ENCODE data around the gene SLC13A5. TPM values are rescaled to one million over a fixed set of nuclear protein-coding genes. Genes with fewer than 3 reads are reported as not detected.

SLC13A5 gene
- total RNA-seq, 4 donors from 2014 or later = not detected

DNA sequence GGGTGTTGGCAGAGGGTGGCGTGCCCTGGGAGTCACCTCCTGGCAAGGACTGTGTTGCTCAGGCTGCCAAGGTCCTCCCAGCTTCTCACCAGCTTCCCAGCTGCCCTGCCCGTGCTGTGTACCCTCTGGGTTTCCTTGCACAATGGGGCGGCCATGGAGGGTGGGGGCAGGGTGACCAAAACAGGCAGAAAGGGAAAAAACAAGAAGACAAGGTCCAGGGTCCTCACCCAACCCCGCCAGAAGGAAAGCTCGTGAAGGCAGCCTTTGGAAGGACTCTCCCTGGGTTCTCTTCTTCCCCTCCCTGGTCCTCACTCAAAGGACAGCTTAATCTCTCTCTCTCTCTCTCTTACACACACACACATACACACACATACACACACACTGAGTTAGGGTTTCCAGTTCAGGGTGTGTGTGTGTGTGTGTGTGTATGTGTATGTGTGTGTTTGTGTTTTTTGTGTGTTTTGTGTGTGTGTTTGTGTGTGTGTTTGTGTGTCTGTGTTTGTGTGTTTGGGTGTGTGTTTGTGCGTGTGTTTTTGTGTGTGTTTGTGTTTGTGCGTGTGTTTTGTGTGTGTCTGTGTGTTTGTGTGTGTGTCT lies 2.0 kb downstream of the SLC13A5 start:
- no peak overlapping the region for H3K27ac ChIP-seq
- H3K4me1 ChIP-seq = peaks cover 0 to 13% (median 8%) of the 10 kb centered on the region in 4 donors
- no peaks in the 10 kb centered on the region for H3K36me3 ChIP-seq
- 40 to 45% methylated on average over 2 to 7 of the region's 7 CpGs for WGBS, 2 donors (ENCODE audit: low coverage in 1 of 2)
- H3K27me3 ChIP-seq = peaks cover 54% of the 10 kb centered on the region
- H3K9me3 ChIP-seq = no peaks in the 10 kb centered on the region
- intact Hi-C loops (cut with DNase I; ENCODE audit: low total_unique reads) = no loop called here
- no peak for DNase-seq
- no peak for TF ChIP-seq POLR2A (IDR thresholded peaks at IDR 0.05)
- TF ChIP-seq POLR2AphosphoS5 (IDR thresholded peaks at IDR 0.05) = no peak
- no peak for TF ChIP-seq CTCF (IDR thresholded peaks at IDR 0.05)
- TF ChIP-seq EP300 (IDR thresholded peaks at IDR 0.05; ENCODE audit: low read depth) = no peak
- H3K4me3 ChIP-seq = no peak overlapping the region
- in situ Hi-C loops (cut with MboI; ENCODE audit: low pct_ligation_motif_present in 1 of 4, low pct_unique_long_range_greater_than_20kb in 1 of 4, low sequenced_read_pairs in 3 of 4) = no loop called here

DNA sequence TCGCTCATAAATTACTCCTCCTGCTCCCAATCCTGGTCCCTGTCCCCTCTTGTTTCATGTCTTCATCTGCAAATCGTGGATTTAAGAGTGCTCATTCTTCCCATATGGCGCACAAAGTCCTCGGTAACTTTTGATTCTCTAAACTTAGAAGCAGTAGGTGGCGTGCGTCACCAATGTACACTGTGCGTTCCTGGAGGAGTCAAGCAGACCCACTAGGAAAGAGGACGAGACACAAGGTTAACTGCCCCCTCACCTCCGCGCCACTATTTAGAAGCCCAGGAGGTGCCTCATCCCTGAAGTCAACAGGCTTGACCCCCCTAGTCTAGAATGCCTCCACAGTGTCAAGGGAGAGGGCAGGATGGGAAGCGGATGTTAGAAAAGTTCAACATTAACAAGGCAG lies 2.9 kb downstream of the SLC13A5 start:
- in situ Hi-C loops (cut with MboI; ENCODE audit: low pct_ligation_motif_present in 1 of 4, low pct_unique_long_range_greater_than_20kb in 1 of 4, low sequenced_read_pairs in 3 of 4) = no loop called here
- peaks cover 0 to 13% (median 8%) of the 10 kb centered on the region in 4 donors for H3K4me1 ChIP-seq

GRCh38 chr17:6708357-6708961 lies 4.7 kb downstream of the SLC13A5 start:
- Histone ChIP-seq H3K36me3 (no peaks in the 10 kb centered on the region), H3K9me3 (no peaks in the 10 kb centered on the region), H3K27ac (no peak overlapping the region), H3K4me3 (no peak overlapping the region), H3K4me1 (peaks cover 0 to 8% (median 5%) of the 10 kb centered on the region in 4 donors), H3K27me3 (peaks cover 46% of the 10 kb centered on the region)
- intact Hi-C loops (cut with DNase I; ENCODE audit: low total_unique reads) = no loop called here
- no peak for DNase-seq
- 83 to 84% methylated on average over 6 to 12 of the region's 12 CpGs for WGBS, 2 donors (ENCODE audit: low coverage in 1 of 2)
- TF ChIP-seq EP300 (IDR thresholded peaks at IDR 0.05; ENCODE audit: low read depth) = no peak
- no peak for TF ChIP-seq CTCF (IDR thresholded peaks at IDR 0.05)
- no peak for TF ChIP-seq POLR2A (IDR thresholded peaks at IDR 0.05)
- TF ChIP-seq POLR2AphosphoS5 (IDR thresholded peaks at IDR 0.05) = no peak
- in situ Hi-C loops (cut with MboI; ENCODE audit: low pct_ligation_motif_present in 1 of 4, low pct_unique_long_range_greater_than_20kb in 1 of 4, low sequenced_read_pairs in 3 of 4) = no loop called here

More for the DNA sequence above, 2.9 kb downstream of the SLC13A5 start:
- Histone ChIP-seq H3K9me3 (no peaks in the 10 kb centered on the region), H3K27ac (no peak overlapping the region), H3K36me3 (no peaks in the 10 kb centered on the region), H3K4me3 (no peak overlapping the region), H3K27me3 (peaks cover 56% of the 10 kb centered on the region)
- no peak for DNase-seq
- WGBS, 2 donors (ENCODE audit: low coverage in 1 of 2) = 50 to 63% methylated on average over 2 to 11 of the region's 11 CpGs
- intact Hi-C loops (cut with DNase I; ENCODE audit: low total_unique reads) = no loop called here
- TF ChIP-seq CTCF (IDR thresholded peaks at IDR 0.05) (no peak), POLR2AphosphoS5 (IDR thresholded peaks at IDR 0.05) (no peak), EP300 (IDR thresholded peaks at IDR 0.05; ENCODE audit: low read depth) (no peak), POLR2A (IDR thresholded peaks at IDR 0.05) (no peak)

GRCh38 chr17:6706996-6707395 lies 6.2 kb downstream of the SLC13A5 start:
- intact Hi-C loops (cut with DNase I; ENCODE audit: low total_unique reads) (no loop called here), in situ Hi-C loops (cut with MboI; ENCODE audit: low pct_ligation_motif_present in 1 of 4, low pct_unique_long_range_greater_than_20kb in 1 of 4, low sequenced_read_pairs in 3 of 4) (no loop called here)
- Histone ChIP-seq H3K27me3 (peaks cover 35% of the 10 kb centered on the region), H3K27ac (no peak overlapping the region), H3K36me3 (no peaks in the 10 kb centered on the region), H3K4me1 (no peaks in the 10 kb centered on the region), H3K9me3 (no peaks in the 10 kb centered on the region), H3K4me3 (no peak overlapping the region)
- DNase-seq = no peak
- WGBS, 2 donors (ENCODE audit: low coverage in 1 of 2) = 81 to 91% methylated on average over 6 to 8 of the region's 8 CpGs
- TF ChIP-seq POLR2AphosphoS5 (IDR thresholded peaks at IDR 0.05) = no peak
- no peak for TF ChIP-seq POLR2A (IDR thresholded peaks at IDR 0.05)
- TF ChIP-seq EP300 (IDR thresholded peaks at IDR 0.05; ENCODE audit: low read depth) = no peak
- TF ChIP-seq CTCF (IDR thresholded peaks at IDR 0.05) = no peak

Data from transverse colon (tissue), 4 donors.